ENCODE data around the gene ZNF236.
"Not testable (repeated sequence)": the region's sequence is repeated elsewhere in the genome, so short reads cannot be mapped to it uniquely, and the experiment has no call there.

The ZNF236 gene

DNA sequence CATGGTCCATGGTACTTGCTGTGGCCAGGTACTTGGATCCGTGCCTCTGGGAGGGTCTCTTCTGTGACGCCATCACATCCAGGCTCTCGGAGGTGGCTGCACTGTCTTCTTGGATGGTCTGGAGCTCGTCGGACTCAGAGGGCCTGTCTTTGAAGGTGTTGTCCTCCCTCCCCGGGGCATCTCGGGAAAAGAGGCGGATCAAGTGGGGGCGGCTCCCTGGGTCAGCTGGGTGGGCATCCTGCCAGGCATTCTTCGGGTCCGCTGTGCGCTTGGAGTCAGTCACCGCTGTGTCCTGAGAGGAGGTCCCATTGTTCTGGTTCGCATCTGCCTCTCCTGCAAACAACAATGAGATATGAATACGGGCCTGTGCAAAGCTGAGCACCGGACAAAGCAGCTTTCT, 194.6 kb downstream of the ZNF236 start:
- TF ChIP-seq, protein P1, sequence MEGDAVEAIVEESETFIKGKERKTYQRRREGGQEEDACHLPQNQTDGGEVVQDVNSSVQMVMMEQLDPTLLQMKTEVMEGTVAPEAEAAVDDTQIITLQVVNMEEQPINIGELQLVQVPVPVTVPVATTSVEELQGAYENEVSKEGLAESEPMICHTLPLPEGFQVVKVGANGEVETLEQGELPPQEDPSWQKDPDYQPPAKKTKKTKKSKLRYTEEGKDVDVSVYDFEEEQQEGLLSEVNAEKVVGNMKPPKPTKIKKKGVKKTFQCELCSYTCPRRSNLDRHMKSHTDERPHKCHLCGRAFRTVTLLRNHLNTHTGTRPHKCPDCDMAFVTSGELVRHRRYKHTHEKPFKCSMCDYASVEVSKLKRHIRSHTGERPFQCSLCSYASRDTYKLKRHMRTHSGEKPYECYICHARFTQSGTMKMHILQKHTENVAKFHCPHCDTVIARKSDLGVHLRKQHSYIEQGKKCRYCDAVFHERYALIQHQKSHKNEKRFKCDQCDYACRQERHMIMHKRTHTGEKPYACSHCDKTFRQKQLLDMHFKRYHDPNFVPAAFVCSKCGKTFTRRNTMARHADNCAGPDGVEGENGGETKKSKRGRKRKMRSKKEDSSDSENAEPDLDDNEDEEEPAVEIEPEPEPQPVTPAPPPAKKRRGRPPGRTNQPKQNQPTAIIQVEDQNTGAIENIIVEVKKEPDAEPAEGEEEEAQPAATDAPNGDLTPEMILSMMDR (IDR thresholded peaks at IDR 0.05), result no peak
- peaks cover 54 to 70% of the 10 kb centered on the region in 2 experiments for H3K4me1 ChIP-seq (ENCODE audit: control insufficient read depth in 1 of 2, insufficient read depth in 1 of 2, low read depth in 1 of 2, low read length in 1 of 2)
- H3K27ac ChIP-seq, result no peak overlapping the region
- H3K9me3 ChIP-seq, result no peaks in the 10 kb centered on the region
- no peak overlapping the region for H3K4me3 ChIP-seq (ENCODE audit: low read depth in 1 of 2, low read length in 1 of 2)
- H3K27me3 ChIP-seq, result no peaks in the 10 kb centered on the region
- H3K36me3 ChIP-seq, result peaks cover 92% of the 10 kb centered on the region

DNA sequence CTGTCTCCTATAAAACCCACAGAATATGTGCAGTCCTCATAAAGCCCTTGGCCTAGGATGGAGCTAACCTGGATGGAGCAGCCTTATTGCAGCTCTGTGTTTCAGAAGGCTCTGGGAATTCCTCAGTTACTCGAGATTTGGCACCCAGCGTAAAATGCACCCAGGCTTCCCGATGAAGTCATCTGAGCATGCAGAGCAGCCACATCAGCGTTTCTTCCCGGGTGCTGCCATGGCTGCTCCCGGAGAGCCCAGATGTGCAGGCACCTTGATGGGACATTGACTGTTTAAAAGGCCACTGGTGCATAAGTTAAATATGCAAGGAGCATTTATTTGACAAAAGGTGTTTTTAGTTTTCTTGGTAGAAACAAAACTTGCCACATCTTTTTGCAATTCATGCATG, 195.0 kb downstream of the ZNF236 start:
- TF ChIP-seq, protein P1 (IDR thresholded peaks at IDR 0.05), result no peak
- Histone ChIP-seq H3K27me3 (no peaks in the 10 kb centered on the region), H3K36me3 (peaks cover 92% of the 10 kb centered on the region), H3K4me3 (ENCODE audit: low read depth in 1 of 2, low read length in 1 of 2) (no peak overlapping the region), H3K27ac (peak overlapping the region; percentile 7), H3K4me1 (ENCODE audit: control insufficient read depth in 1 of 2, insufficient read depth in 1 of 2, low read depth in 1 of 2, low read length in 1 of 2) (peaks cover 57 to 70% of the 10 kb centered on the region in 2 experiments), H3K9me3 (no peaks in the 10 kb centered on the region)

DNA sequence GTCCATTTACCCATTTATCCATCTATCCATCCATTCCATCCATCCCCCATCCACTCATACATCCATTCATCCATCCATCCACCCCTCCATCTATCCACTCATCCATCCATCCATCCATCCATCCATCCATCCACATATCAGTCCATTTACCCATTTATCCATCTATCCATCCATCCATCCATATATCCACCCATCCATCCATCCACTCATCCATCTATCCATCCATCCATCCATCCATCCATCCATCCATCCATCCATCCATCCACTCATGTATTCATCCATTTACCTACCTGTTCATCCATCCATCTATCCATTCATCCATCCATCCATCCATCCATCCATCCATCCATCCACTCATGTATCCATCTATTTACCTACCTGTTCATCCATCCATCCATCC, 196.3 kb downstream of the ZNF236 start:
- H3K27ac ChIP-seq; H3K9me3 ChIP-seq; H3K27me3 ChIP-seq; H3K4me3 ChIP-seq (ENCODE audit: low read depth in 1 of 2, low read length in 1 of 2): not testable (repeated sequence)
- Histone ChIP-seq H3K36me3 (peaks cover 94% of the 10 kb centered on the region), H3K4me1 (ENCODE audit: control insufficient read depth in 1 of 2, insufficient read depth in 1 of 2, low read depth in 1 of 2, low read length in 1 of 2) (peaks cover 50 to 70% of the 10 kb centered on the region in 2 experiments)

DNA sequence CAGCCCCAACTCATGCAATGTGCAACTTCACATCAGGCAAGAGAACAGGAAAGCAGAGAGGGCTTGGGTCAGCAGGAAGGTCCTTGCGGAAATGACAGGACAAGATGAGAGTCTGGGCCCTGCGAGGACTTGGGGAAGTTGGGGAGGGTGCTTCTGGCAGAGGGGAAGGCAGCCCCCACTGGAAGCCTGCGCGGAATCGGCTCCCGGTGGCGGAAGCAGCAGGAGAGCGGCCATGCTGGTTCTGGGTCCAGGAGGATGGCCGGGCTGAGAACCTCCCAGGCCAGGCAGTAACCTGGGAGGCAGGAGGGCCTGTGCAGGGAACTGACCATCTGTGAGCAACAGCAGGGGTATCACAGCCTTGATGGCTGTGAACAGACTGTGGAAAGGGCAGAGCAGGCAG, 197.3 kb downstream of the ZNF236 start:
- H3K9me3 ChIP-seq, result no peaks in the 10 kb centered on the region
- H3K27ac ChIP-seq, result peak overlapping the region; percentile 31
- TF ChIP-seq, protein P1 (IDR thresholded peaks at IDR 0.05), result no peak
- H3K27me3 ChIP-seq, result no peaks in the 10 kb centered on the region
- peaks cover 42 to 60% of the 10 kb centered on the region in 2 experiments for H3K4me1 ChIP-seq (ENCODE audit: control insufficient read depth in 1 of 2, insufficient read depth in 1 of 2, low read depth in 1 of 2, low read length in 1 of 2)
- no peak overlapping the region for H3K4me3 ChIP-seq (ENCODE audit: low read depth in 1 of 2, low read length in 1 of 2)
- H3K36me3 ChIP-seq, result peaks cover 94% of the 10 kb centered on the region

All from neutrophil (primary cell).